Fibroblast of the conjunctiva (primary cell): ENCODE measurements around the gene LRP1.
A peak's percentile ranks its signal among the peaks of the same experiment; 100 is the strongest.
"Not testable (repeated sequence)": the region's sequence is repeated elsewhere in the genome, so short reads cannot be mapped to it uniquely, and the experiment has no call there.

ENCODE experiments used
- DNase-seq: peaks from one replicate; pipeline ENCODE4 v3.0.0-alpha.2; 2010; ENCODE audit warnings: low read depth

LRP1 gene

DNA sequence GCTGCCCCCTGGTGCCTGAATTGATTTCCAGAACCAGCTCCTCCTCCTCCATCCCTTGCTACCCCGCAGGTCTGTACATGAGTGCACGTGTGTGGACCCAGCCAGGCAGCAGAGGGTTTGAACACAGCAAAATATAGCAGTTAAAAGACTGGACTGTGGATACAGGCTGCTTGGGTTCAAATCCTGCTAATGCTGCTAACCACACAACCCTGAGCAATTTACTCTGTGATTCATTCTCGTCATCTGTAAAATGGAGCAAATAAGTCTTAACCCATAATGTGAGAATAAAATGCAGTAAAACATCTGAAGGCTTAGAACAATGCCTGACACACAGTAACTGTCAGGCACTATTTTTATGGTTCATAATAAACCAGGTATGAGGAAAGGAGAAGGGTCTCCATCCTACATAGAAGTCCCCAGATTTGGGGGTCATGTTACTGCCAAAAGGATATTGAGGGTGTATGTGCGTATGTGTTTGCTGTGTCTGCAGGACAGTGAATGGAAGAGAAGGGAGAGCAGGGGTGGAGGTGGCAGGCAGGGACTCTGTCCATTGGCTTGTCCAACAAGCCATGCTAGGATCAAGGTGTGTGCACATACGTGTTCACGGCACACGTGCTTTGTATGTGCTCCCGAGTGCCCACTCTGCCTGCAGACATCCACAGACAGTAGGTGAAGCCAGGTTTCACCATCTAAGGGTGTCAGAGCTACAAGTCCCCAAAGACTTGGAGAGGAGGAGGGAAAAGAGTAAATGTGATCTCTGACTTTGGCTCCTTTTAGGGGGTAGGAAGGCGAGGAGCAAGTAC is 15.6 kb upstream of the LRP1 start:
- DNase-seq = no peak

DNA sequence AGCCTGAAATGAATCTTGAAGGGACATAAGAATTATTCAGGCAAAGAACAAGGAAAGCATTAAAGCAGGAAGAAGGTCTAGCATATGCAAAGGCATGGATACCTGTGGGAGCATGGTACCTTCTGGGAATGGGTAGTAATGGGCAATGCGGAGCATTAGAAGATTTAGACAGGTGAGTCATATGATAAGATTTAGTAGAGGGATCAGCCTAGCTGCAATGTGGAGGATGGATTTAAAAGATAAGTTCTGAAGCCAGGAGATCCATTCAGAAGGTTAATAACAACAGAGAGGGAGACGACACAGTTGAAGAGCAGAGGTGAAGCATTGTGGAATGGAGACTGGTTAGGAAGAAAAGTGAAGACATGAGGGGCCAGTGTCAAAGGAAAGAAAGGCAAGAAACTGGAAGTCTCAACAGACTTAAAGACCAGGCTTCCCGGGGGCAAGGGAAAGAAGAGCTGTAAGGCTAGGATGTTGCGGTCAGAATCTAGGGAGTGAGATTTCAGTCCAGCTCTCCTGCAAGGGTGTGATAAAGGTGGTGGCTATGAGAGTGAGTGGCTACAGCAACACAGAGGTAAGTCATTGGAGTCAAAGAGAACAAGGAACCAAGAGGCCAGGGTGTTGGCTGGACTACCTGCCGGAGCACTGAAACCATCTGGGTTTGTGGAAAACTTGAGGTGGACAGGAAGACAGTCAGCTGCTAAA is 11.6 kb upstream of the LRP1 start:
- DNase-seq = no peak

DNA sequence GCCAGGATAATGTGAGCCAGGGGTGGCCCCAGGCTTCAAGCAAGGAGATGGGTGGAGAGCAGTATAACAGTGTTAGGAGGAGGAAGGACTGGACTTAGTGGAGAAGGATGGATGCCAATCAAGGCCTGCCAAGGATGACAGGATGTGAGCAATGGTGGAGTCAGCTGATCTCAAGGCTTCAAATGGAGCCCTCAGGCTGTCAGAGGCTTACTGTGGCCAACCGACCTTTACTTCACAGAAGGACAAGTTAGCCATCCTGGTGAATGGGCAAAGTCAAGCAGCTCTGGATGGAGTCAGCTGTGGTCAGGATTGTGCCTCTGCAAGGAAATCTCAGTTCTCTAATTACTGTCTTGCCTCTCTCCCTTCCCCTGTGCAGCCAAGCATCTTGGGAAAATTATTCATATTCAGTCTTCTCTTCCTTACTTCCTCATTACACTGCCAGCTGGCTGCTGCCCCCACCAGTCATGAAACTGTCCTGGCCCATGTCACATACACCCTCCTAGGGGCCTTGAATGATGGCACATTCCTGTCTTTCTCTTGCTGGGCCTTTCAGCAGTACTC is 9.5 kb upstream of the LRP1 start:
- DNase-seq = no peak

DNA sequence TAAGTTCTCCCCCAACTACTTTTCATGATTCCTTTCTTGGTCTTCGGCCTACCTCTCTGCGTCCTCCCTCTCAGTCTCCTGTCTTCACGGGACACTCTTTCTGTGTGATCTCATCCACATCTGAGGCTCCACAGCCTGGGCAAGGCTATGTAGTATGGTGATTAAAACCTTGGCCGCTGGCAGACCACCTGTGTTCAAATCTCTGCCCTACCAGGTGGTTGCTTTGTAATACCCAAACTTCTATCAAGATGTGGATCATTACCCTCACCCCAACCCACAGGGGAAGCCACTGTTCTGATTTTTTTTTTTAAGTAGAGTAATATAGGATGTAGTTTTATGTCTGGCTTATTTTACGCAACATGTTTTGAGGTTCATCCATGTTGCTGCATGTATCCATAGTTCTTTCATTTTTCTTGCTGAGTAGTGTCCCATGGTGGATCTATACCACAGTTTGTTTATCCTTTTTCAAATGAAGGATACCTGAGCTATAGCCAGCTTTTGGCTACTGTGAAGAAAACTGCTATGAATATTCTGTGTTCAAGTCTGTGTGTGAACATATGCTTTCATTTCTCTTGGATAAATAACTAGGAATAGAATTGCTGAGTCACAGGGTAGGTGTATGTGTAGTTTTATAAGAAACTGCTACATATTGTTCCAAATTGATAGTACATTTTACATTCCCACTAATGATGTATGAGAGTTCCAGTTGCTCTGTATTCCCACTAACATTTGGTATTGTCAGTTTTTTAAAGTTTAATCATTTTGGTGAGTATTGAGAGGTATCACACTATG is 8.8 kb upstream of the LRP1 start:
- DNase-seq = no peak

DNA sequence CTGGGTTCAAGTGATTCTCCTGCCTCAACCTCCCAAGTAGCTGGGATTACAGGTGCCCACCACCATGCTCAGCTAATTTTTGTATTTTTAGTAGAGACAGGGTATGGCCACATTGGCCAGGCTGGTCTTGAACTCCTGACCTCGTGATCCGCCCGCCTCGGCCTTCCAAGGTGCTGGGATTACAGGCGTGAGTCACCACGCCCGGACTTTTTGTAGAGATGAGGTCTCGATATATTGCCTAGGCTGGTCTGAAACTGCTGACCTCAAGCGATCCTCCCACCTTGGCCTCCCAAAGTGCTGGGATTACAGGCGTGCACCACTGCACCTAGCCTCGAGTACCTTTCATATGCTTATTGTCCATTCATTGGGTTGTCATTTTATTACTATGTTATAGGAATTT is 7.6 kb upstream of the LRP1 start:
- not testable (repeated sequence) for DNase-seq

DNA sequence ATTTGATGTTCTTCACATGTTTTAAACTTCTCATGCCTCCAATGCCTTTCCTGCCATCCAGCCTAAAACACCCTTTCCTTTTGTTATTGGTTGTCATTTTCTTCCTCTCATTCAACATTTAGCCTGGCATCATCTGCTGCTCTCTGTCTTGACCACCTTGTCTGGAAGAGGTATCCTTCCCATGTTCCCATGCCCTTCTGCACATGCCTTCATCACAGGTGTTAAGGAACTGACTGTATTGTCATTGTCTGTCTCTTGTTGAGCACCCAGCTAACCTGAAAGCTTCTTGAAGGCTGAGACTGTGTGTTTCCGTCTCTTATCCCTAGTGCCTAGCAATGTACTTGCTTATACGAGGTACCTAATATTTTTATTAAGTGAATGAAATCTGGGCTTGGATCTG is 4.5 kb upstream of the LRP1 start:
- DNase-seq = no peak

DNA sequence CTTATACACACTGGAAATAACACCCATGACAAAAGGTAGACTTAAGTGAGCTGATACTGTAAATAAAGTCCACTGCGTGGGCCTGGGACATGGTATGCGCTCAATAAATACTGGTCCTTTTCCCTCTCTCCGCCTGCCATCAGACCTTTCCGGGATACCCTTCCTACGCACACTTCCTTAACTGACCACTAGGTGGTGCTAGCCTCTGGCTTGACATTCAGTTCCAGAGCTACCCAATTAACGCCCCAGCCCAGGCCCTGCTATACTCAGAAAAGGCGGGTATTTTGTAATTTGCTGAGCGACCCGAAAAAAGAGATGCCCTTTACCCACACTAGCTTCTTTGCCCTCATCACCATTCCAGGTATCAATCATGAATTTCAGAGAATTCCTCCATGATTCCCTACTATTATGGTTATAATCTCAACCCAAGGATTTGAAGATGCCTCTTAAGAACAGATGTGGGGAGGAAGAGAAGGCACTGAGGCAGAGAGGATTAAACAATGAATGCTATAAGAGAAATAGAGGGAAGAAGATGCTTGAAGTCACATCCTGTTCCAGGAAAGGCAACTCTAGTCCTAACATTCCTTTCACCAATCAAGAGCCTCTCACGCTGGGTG is 3.9 kb upstream of the LRP1 start:
- no peak for DNase-seq

DNA sequence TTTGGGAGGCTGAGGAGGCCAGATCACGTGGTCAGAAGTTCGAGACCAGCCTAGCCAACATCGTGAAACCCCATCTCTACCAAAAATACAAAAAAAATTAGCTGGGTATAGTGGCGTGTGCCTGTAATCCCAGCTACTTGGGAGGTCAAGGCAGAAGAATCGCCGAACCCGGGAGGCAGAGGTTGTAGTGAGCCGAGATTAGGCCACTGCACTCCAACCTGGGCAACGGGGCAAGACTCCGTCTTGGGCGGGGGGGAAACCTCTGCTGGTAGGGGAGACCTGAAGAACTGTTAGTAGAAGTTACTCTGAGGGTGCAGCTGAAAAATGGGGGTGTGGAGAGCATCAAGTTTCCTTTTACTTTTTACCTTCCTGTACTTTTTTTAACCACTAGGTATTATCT is 2.2 kb upstream of the LRP1 start:
- no peak for DNase-seq

DNA sequence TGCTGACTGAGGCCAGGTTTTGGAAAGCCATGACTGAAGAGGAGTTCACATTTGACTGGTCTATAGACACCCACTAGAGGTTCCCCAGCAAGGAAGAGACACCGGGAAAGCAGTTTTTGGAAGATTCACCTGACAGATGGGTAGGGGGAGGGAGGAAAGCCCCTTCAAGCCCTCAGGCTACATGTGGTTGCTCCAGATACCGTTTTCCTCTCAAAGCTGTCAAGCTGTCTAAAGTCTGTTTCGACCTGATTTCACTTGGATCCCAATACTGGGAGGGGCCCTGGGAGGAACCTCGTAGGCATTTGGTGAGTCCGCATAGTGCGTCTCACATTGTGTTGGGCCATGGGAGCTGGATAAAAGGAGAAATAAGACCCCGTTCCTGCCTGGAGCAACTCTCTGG is 1.7 kb upstream of the LRP1 start:
- no peak for DNase-seq

DNA sequence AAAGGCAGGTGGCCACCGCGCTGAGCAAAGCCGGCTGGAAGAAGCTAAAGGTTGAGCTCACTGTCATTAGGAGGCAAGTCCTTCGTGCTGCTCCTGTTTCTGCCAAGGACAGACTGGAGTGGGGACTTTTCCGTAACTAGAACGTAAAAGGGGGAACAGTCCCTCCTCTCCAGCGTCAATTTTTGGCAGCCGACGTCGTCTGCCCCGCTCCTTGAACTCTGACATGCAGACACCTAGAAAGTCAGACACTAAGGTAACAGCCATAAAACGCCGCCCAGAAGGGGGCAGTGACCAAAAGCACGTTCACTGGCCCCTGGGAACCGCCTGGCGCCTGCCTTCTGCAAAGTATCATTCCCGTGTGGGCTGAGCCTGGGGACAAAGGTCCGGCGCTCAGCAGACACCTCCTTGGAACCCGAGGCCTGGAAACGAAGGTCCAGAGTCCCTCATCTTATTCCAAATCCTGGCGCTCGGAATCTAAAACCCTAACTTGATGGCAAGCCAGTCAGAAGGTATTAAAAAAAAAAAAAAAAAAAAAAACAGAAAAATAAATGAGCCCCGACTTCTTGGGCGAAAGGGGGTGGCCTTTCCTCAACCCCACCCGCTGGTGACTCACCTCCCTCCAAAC is 1.1 kb upstream of the LRP1 start:
- DNase-seq = no peak

DNA sequence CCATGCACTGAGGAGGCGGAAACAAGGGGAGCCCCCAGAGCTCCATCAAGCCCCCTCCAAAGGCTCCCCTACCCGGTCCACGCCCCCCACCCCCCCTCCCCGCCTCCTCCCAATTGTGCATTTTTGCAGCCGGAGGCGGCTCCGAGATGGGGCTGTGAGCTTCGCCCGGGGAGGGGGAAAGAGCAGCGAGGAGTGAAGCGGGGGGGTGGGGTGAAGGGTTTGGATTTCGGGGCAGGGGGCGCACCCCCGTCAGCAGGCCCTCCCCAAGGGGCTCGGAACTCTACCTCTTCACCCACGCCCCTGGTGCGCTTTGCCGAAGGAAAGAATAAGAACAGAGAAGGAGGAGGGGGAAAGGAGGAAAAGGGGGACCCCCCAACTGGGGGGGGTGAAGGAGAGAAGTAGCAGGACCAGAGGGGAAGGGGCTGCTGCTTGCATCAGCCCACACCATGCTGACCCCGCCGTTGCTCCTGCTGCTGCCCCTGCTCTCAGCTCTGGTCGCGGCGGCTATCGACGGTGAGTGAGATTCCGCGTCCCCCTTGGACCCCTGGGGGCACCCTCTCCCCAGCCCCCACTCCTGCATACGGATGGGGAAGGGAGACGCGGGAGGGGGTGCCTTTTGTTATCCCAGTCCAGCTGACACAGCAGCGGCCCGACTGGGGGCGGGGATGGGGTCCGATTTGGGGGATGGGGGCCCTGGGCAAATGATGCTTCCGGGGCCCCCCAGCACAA is 400 bp downstream of the LRP1 start:
- no peak for DNase-seq

DNA sequence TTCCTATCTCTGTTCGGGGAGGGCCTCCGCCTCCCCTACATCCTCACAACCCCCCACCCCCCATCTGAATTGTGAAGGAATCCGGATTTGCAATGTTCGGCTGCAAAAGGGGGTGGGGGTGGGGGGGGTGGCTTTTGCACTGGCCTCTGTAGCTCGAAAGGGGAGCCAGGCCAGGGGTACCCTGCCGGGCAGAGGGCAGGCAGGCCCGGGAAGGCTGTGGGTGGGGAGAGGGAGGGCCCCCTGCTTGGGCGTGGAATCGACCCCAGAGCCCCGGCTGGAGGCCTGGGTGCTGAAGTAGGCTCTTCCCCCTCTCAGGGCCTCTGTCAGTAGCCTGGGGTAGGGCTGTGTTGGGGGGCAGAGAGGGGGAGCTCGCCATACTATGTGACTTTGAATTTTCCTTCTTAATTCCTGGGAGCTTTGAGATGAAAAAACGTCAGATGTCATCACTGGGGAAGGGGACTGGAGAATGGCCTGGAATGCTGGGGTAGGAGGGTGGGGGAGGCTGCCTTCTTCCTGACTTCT is 1.1 kb downstream of the LRP1 start:
- no peak for DNase-seq

DNA sequence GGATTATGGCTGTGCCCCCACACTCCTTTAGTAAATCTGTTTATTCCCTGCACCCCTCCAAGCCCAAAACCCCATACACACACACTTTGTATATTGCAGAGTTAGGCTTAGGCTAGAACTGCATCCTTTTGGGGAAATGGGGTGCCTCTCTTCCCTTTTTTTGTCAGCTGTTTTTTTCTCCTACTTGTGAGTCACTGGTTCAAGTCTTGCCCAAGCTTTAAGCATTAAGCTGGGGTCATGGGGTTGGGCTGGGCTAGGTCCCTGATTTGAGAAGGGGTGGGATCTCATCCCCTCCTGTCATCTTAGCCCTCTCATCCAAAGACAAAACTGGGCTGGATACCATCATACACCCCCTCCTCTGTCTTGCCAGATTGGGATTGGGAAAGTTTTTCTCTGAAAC is 1.6 kb downstream of the LRP1 start:
- DNase-seq = no peak

DNA sequence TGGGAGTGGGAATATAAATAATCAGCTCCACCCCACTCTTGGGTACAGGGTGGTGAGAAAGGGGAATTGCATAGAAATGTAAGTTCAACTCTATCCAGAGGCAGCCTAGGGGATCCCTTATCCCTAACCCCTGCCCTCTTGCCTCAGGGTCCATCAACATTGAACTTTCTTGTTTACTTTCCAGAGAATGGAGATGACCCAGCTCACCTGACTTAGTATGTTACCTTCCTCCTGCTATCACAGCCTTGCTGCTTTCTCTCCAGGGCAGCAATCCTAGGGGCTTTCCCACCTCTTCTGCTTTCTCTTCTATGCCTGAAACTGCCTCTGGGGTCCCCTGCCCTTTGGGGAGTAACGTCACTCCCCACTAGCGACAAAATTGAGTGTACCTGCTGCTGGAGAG is 2.7 kb downstream of the LRP1 start:
- no peak for DNase-seq

DNA sequence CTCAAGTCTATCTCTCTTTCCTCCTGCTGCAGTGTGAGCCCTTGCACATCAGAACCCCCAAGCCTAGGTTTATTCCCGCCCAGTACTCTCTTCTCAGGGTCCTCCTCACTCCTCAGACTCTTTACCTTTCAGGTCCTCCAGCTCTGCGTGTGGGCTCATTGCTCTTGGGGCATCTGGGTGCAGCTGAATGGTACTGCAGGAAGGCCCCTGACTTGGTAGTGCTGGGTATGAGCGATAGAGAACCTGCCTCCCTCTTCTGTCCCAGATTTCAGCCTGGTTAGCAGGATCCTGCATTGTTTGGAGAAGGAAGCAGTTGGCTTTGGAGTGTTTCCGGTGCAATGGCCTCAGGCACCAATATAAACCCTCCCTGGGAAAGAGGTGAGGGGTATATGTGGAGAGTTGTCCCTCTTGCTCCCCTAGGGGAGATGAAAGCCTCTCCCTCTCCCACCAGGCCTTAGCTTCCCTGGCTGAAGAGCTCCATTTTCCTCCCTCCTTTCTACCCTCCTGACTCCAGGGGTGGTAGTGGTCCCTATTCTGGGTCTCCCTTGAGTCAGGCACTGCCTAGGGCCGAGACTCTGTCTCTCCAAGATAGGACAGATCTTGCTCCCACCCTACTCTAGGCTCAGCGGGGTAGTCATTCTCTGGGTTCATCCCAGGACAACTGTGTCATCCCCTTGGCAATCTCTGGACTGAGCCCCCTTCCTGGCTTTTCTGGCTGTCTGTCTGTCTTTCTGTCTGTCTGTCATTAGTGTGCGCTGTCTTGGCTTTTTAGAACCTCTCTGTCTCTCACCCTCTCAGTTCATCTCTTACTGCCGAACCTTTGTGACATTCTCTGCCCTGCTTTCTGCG is 3.8 kb downstream of the LRP1 start:
- no peak for DNase-seq

DNA sequence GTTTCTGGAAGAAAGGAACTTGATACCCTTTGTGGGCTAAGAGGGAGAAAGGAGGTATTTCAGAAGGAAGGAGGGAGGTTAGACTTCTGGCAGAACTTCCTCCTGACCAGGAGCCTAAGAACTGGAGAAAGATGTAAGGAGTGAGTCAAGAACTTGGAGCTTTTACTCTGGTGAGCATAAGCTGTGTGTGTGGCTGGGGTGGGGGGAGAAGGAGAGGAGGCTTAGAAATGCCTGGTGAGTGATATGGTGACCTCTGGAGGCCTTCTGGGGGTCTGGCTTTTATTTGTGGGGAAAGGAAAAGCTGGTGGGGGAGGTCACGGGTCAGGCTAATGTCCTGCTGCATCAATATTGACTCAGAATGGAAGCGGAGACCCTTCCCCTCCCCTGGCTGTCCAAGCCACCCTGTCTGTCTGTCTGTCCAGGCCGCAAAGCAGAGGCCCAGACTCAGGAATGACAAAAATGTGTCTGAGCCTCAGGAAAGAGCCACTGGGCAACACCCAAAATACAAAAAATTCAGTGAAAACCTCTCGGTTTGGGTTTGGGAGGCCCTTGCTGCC is 4.8 kb downstream of the LRP1 start:
- no peak for DNase-seq

DNA sequence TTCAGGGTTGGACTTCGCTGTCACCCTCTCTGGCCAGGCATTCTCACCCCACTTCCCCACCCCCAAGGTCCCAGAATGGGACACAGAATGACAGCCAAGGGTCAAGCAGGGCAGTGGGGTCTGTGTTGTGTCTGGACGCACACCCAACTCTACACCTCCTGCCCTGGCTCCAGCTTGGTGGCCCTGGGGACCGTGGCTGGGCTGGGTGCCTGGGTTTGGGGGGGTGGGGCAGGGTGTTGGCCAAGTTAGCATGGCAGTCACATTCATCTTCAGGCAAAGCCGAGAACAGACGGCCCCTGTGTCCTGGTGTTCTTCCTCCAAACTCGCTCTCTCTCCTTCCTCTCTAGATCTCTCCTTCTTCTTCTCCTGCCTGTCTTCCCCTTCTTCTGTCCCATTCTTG is 5.6 kb downstream of the LRP1 start:
- no peak for DNase-seq

DNA sequence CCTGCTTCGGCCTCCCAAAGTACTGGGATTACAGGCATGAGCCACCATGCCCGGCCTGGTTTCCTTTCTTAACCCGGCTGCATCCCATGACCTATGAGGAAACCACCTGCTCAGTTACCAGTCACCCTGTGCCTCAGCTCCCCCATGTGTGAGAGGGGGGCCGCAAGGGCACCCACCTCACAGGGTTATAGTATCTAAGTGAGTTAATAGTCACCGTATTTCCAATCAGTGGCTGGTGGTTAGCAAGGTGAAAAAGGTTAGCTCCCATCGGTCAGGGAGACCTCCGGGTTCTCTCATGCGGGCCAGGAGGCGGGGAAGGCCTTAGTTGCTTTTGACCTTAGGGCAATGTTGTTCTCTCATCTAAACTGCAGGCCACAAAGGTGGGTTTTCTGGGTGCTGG is 6.7 kb downstream of the LRP1 start:
- DNase-seq = no peak

DNA sequence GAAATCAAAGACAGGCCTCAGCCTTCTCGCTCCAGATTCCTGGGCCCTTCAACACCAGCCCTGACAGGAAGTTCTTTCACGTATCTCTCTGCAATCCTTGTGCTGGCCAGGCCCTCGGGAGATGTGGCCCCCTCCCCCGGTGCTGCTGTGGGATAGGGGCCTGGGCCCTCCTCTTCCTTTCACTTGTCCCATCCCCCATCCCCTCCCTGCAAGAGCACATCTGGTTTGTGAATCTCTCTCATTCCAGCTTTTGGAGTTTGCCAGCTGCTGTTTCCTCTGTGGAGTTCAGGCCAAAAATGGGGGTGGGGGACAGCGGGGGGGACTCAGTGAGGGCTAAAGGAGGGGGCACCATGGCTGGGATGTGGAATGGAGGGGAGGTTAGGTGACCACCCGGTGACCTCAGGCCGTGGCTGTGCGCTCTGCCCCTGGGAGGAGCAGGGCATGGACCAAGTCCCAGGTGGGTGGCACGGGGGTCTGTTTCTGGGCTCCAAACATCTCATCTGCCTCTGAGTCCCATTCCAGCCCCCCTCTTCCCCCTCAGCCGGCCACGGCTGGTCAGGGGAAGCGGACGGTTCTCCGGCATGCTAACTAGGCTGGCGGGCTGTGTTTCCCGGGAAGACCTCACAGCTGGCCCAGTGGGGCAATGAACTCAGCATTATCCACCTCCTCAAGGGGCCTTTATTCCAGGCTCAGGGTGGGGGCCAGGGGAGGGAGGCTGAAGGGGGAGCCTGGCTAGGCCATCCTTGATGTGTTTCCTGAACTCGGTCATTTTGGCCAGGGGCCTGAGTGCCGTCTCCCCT is 7.4 kb downstream of the LRP1 start:
- DNase-seq = peak; percentile 80
